H1 (cell line): ENCODE measurements around the gene OXNAD1.

ENCODE experiments used
- SIRT6 ChIP-seq: IDR thresholded peaks from one replicate; pipeline ENCODE4 v1.7.1; 2012; ENCODE audit warnings: low read length, inconsistent platforms
- USF2 ChIP-seq: IDR thresholded peaks from 2 replicates; pipeline ENCODE4 v1.6.1; 2011; ENCODE audit warnings: low read length, improper control_type of control experiment
- ZNF274 ChIP-seq: IDR thresholded peaks from 2 replicates; pipeline ENCODE4 v1.7.0; 2012; ENCODE audit warnings: low read length, borderline replicate concordance; ENCODE audit errors: extremely low read depth

- no peak for TF ChIP-seq SIRT6
- no peak for TF ChIP-seq USF2
- no peak for TF ChIP-seq ZNF274
Observed at GRCh38 chr3:16280671-16281070, 15.7 kb downstream of the OXNAD1 start.
